Bone marrow (tissue), 2 donors: ENCODE measurements around the gene BAG5.
"Not testable (repeated sequence)": the region's sequence is repeated elsewhere in the genome, so short reads cannot be mapped to it uniquely, and the experiment has no call there.

ENCODE experiments used
- DNase-seq, 2 donors: peaks; one replicate each; lab custom pipeline; 2025; lab: John Stamatoyannopoulos, UW

BAG5 gene

GRCh38 chr14:103534576-103535061 is 27.8 kb downstream of the BAG5 start:
- DNase-seq = no peak

GRCh38 chr14:103533999-103534575 is 28.4 kb downstream of the BAG5 start:
- no peak for DNase-seq

- DNase-seq = no peak
These were observed 29.1 kb downstream of the BAG5 start for GRCh38 chr14:103533137-103533998.

- DNase-seq = no peak
These were observed 30.0 kb downstream of the BAG5 start for GRCh38 chr14:103532216-103533136.

GRCh38 chr14:103531421-103532215 is 30.8 kb downstream of the BAG5 start:
- no peak for DNase-seq

- DNase-seq = no peak
These were observed 31.6 kb downstream of the BAG5 start for GRCh38 chr14:103530831-103531230.

- no peak for DNase-seq
These were observed 32.1 kb downstream of the BAG5 start for GRCh38 chr14:103530390-103530789.

- no peak for DNase-seq
These were observed 32.8 kb downstream of the BAG5 start for GRCh38 chr14:103529383-103530365.

GRCh38 chr14:103528587-103529382 is 33.7 kb downstream of the BAG5 start, which contains the start of gene TRMT61A:
Gene TRMT61A (plus strand): TSS chr14:103529196. CDS start chr14:103529979, 783 bp downstream.
- DNase-seq = peak; percentile 42 to 75

GRCh38 chr14:103528146-103528586 is 34.3 kb downstream of the BAG5 start:
- DNase-seq = no peak

GRCh38 chr14:103527408-103528145 is 34.9 kb downstream of the BAG5 start:
- DNase-seq = peak in 1 of 2 donors; percentile 23

- no peak for DNase-seq
These were observed 35.6 kb downstream of the BAG5 start for GRCh38 chr14:103526914-103527248.

- no peak for DNase-seq
These were observed 36.1 kb downstream of the BAG5 start for GRCh38 chr14:103526247-103526913.

GRCh38 chr14:103525430-103526246 is 36.8 kb downstream of the BAG5 start:
- not testable (repeated sequence) for DNase-seq

- DNase-seq = no peak
These were observed 38.2 kb downstream of the BAG5 start for GRCh38 chr14:103524002-103524935.

- DNase-seq = no peak
These were observed 38.9 kb downstream of the BAG5 start for GRCh38 chr14:103523575-103523954.
